Liver (tissue), 3 donors: ENCODE data around the gene MXD4.
"Not testable (repeated sequence)": the region's sequence is repeated elsewhere in the genome, so short reads cannot be mapped to it uniquely, and the experiment has no call there.

ENCODE experiments used
- ATF3 ChIP-seq: IDR thresholded peaks from 2 replicates; pipeline ENCODE4 v1.6.1; 2016; ENCODE audit warnings: antibody characterized with exemption
- GABPA ChIP-seq, 2 donors: IDR thresholded peaks in 1 of 2; conservative IDR thresholded peaks in 1 of 2; 2 replicates each; pipeline ENCODE4 v1.6.1; 2016; ENCODE audit warnings: antibody characterized with exemption in 2 of 2, mild to moderate bottlenecking in 1 of 2, moderate library complexity in 1 of 2
- JUND ChIP-seq, 2 donors: IDR thresholded peaks; 2 replicates each; pipeline ENCODE4 v1.6.1; 2016; ENCODE audit warnings: antibody characterized with exemption in 2 of 2
- MAX ChIP-seq: IDR thresholded peaks from 2 replicates; pipeline ENCODE4 v1.6.1; 2016; ENCODE audit warnings: antibody characterized with exemption
- NR2F2 ChIP-seq: IDR thresholded peaks from 2 replicates; pipeline ENCODE4 v1.6.1; 2016; ENCODE audit warnings: antibody characterized with exemption
- RAD21 ChIP-seq, 2 donors: IDR thresholded peaks; 2 replicates each; pipeline ENCODE4 v1.6.1; 2016; ENCODE audit warnings: antibody characterized with exemption in 2 of 2, mild to moderate bottlenecking in 2 of 2
- RXRA ChIP-seq, 2 donors: IDR thresholded peaks; 2 replicates each; pipeline ENCODE4 v1.6.1; 2017 to 2018; ENCODE audit warnings: antibody characterized with exemption in 2 of 2, mild to moderate bottlenecking in 1 of 2
- SP1 ChIP-seq: IDR thresholded peaks from 2 replicates; pipeline ENCODE4 v1.6.1; 2018; ENCODE audit warnings: antibody characterized with exemption, mild to moderate bottlenecking
- YY1 ChIP-seq: IDR thresholded peaks from 2 replicates; pipeline ENCODE4 v1.6.1; 2016; ENCODE audit warnings: antibody characterized with exemption, mild to moderate bottlenecking
- TF ChIP-seq, protein P1 (sequence below): fragments of 150-350 bp; IDR thresholded peaks from 2 replicates; pipeline ENCODE4 v1.5.1; 2017; ENCODE audit warnings: improper control_type of control experiment, low read depth, low read length; ENCODE audit not compliant: missing input control
- TF ChIP-seq, protein P2 (sequence below): IDR thresholded peaks from 2 replicates; pipeline ENCODE4 v1.6.1; 2016; ENCODE audit warnings: antibody characterized with exemption, mild to moderate bottlenecking
- donor health status: healthy.
- donor health status: healthy.

DNA sequence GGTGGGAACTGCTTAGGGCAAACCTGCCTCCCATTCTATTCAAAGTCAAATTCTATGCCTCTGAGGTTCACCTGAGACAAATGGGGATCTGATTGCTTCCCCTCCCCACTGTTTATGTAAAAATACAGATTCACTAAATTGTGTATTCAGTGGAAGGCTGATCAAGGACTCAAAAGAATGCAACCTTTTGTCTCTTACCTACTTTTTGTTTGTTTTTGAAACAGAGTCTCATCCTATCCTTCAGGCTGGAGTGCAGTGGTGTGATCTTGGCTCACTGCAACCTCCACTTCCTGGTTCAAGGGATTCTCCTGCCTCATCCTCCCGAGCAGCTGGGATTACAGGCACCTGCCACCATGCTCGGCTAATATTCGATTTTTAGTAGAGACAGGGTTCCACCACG is 40.5 kb downstream of the MXD4 start:
- not testable (repeated sequence) for TF ChIP-seq YY1; JUND (IDR thresholded peaks at IDR 0.05); SP1; RAD21 (IDR thresholded peaks at IDR 0.05); RXRA (IDR thresholded peaks at IDR 0.05); GABPA (IDR thresholded peaks at IDR 0.05 in 1 of 2, conservative IDR thresholded peaks at IDR 0.05 in 1 of 2); MAX; ATF3; NR2F2
- TF ChIP-seq, protein P1, sequence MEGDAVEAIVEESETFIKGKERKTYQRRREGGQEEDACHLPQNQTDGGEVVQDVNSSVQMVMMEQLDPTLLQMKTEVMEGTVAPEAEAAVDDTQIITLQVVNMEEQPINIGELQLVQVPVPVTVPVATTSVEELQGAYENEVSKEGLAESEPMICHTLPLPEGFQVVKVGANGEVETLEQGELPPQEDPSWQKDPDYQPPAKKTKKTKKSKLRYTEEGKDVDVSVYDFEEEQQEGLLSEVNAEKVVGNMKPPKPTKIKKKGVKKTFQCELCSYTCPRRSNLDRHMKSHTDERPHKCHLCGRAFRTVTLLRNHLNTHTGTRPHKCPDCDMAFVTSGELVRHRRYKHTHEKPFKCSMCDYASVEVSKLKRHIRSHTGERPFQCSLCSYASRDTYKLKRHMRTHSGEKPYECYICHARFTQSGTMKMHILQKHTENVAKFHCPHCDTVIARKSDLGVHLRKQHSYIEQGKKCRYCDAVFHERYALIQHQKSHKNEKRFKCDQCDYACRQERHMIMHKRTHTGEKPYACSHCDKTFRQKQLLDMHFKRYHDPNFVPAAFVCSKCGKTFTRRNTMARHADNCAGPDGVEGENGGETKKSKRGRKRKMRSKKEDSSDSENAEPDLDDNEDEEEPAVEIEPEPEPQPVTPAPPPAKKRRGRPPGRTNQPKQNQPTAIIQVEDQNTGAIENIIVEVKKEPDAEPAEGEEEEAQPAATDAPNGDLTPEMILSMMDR, result not testable (repeated sequence)
- TF ChIP-seq, protein P2, sequence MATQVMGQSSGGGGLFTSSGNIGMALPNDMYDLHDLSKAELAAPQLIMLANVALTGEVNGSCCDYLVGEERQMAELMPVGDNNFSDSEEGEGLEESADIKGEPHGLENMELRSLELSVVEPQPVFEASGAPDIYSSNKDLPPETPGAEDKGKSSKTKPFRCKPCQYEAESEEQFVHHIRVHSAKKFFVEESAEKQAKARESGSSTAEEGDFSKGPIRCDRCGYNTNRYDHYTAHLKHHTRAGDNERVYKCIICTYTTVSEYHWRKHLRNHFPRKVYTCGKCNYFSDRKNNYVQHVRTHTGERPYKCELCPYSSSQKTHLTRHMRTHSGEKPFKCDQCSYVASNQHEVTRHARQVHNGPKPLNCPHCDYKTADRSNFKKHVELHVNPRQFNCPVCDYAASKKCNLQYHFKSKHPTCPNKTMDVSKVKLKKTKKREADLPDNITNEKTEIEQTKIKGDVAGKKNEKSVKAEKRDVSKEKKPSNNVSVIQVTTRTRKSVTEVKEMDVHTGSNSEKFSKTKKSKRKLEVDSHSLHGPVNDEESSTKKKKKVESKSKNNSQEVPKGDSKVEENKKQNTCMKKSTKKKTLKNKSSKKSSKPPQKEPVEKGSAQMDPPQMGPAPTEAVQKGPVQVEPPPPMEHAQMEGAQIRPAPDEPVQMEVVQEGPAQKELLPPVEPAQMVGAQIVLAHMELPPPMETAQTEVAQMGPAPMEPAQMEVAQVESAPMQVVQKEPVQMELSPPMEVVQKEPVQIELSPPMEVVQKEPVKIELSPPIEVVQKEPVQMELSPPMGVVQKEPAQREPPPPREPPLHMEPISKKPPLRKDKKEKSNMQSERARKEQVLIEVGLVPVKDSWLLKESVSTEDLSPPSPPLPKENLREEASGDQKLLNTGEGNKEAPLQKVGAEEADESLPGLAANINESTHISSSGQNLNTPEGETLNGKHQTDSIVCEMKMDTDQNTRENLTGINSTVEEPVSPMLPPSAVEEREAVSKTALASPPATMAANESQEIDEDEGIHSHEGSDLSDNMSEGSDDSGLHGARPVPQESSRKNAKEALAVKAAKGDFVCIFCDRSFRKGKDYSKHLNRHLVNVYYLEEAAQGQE, result not testable (repeated sequence)
